Astrocyte of the cerebellum (primary cell): ENCODE measurements around the gene C2CD3.
"Not testable (repeated sequence)": the region's sequence is repeated elsewhere in the genome, so short reads cannot be mapped to it uniquely, and the experiment has no call there.

Experiments used
- DNase-seq: peaks from one replicate; pipeline ENCODE4 v3.0.0-alpha.2; 2011; ENCODE audit warnings: low read depth
- H3K4me3 ChIP-seq: 2 replicates; pipeline ENCODE4 v1.5.1; 2011; ENCODE audit warnings: mild to moderate bottlenecking, low read depth, low read length, moderate library complexity
- CTCF ChIP-seq: IDR thresholded peaks from 2 replicates; pipeline ENCODE4 v1.5.1; 2012; ENCODE audit warnings: low read length, low read depth, moderate library complexity, mild to moderate bottlenecking; ENCODE audit errors: missing control alignments
- in situ Hi-C: cut with HindIII; loops from 2 replicates; pipeline ENCODE4 v1.10.0; 2017; ENCODE audit warnings: low sequenced_read_pairs

Gene C2CD3

DNA sequence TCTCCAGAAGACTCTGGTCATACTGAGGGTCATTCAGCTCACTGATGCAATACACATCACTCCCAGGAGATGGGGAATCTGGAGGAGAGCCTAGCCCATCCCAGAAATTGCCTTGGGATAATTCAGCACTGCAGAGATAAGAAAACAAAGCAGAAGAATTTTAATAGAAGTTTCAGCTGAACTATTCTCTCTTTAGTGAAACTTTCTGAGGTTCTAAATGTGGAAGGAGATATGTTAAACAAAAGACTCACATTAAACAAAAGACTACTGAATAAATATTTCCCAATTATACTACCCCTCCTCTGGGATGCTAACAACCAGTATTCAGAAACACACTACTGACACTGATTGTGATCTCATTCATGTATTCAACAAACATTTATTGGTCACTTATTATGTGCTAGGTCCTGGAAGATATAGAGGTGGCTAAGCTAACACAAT is 47.8 kb downstream of the C2CD3 start:
- H3K4me3 ChIP-seq: no peak overlapping the region
- in situ Hi-C loops: no loop called here
- peak; percentile 13 for TF ChIP-seq CTCF

DNA sequence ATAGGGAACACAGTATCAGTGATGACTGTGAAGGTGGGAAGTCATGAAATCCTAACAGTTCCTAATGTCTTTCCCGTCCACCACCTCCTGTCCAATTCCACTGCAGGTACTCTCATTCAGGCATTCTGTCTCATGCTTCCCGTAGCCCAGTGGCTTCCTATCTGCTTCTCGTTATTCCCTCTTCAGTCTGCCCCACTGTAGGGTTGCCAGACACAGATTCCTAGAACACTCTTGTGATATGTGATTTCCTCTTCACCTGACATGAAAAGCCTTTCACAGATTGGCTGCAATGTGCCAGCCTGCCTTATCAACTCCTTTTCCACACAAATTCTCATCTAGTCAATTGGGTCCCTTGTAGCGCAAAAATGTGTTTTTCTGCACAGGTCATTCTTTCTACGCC is 49.0 kb downstream of the C2CD3 start:
- no peak overlapping the region for H3K4me3 ChIP-seq
- in situ Hi-C loops: no loop called here
- DNase-seq: no peak
- no peak for TF ChIP-seq CTCF

More for the DNA sequence above, 47.8 kb downstream of the C2CD3 start:
- no peak for DNase-seq

- DNase-seq, in situ Hi-C loops, H3K4me3 ChIP-seq: not testable (repeated sequence)
These were observed 50.4 kb downstream of the C2CD3 start for GRCh38 chr11:74120260-74121035.

DNA sequence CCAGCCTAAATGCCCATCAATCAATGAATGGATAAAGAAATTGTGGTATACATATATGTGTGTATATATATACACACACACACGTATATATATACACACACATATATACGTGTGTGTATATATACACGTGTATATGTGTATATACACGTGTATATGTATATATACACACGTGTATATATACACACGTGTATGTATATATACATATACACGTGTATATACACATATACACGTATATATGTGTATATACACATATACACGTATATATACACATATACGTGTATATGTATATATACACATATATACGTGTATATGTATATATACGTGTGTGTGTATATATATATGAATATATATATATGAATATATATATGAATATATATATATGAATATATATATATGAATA is 54.1 kb downstream of the C2CD3 start:
- in situ Hi-C loops: no loop called here
- DNase-seq: no peak
- TF ChIP-seq CTCF: no peak

DNA sequence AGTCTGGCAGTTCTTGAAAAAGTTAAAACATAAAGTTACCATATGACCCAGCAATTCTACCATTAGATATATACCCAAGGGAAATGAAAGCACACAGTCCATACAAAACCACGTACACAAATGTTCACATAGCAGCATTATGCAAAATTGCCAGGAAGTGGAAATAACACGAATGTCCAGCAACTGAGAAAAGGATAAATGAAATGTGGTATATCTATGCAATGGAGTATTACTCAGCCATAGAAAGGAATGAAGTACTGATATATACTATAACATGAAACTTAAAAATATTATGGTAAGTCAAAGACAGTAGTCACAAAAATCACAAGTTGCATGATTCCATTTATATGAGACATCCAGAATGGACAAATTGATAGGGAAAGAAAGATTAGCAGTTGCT is 57.9 kb downstream of the C2CD3 start:
- in situ Hi-C loops: no loop called here
- H3K4me3 ChIP-seq: no peak overlapping the region
- DNase-seq: no peak
- TF ChIP-seq CTCF: no peak

More for the DNA sequence above, 54.1 kb downstream of the C2CD3 start:
- no peak overlapping the region for H3K4me3 ChIP-seq

- H3K4me3 ChIP-seq: no peak overlapping the region
- DNase-seq: no peak
- TF ChIP-seq CTCF: no peak
- in situ Hi-C loops: no loop called here
These were observed 64.7 kb downstream of the C2CD3 start for GRCh38 chr11:74106124-74106523.

- H3K4me3 ChIP-seq: no peak overlapping the region
- TF ChIP-seq CTCF: no peak
- DNase-seq: no peak
- in situ Hi-C loops: no loop called here
These were observed 68.5 kb downstream of the C2CD3 start for GRCh38 chr11:74102321-74102720.
